Parathyroid adenoma (tissue), 2 donors: ENCODE measurements around the gene ITIH6.
A peak's percentile ranks its signal among the peaks of the same experiment; 100 is the strongest.
"Not testable (repeated sequence)": the region's sequence is repeated elsewhere in the genome, so short reads cannot be mapped to it uniquely, and the experiment has no call there.

Experiments
- H2AFZ ChIP-seq: fragments of 300-600 bp; sonication (generic); one replicate; pipeline ENCODE4 v1.7.0; 2017; ENCODE audit warnings: antibody characterized with exemption, mild to moderate bottlenecking
- H3K27ac ChIP-seq: fragments of 300-600 bp; sonication (generic); one replicate; pipeline ENCODE4 v1.7.0; 2017
- H3K27me3 ChIP-seq: fragments of 300-600 bp; sonication (generic); one replicate; pipeline ENCODE4 v1.7.0; 2017; ENCODE audit warnings: low read length; ENCODE audit not compliant: control insufficient read depth, insufficient read depth
- H3K36me3 ChIP-seq: fragments of 300-600 bp; sonication (generic); one replicate; pipeline ENCODE4 v1.7.0; 2017; ENCODE audit warnings: low read length; ENCODE audit not compliant: control insufficient read depth, insufficient read depth
- H3K4me1 ChIP-seq: fragments of 300-600 bp; sonication (generic); one replicate; pipeline ENCODE4 v1.7.0; 2017; ENCODE audit warnings: control low read depth
- H3K4me2 ChIP-seq: fragments of 300-600 bp; sonication (generic); one replicate; pipeline ENCODE4 v1.7.0; 2017; ENCODE audit warnings: low read length
- H3K4me3 ChIP-seq: fragments of 300-600 bp; sonication (generic); one replicate; pipeline ENCODE4 v1.7.0; 2017; ENCODE audit warnings: low read depth, low read length
- H3K79me2 ChIP-seq: fragments of 300-600 bp; sonication (generic); one replicate; pipeline ENCODE4 v1.7.0; 2017; ENCODE audit warnings: control low read depth
- H3K9ac ChIP-seq: fragments of 300-600 bp; sonication (generic); one replicate; pipeline ENCODE4 v1.7.0; 2017; ENCODE audit warnings: mild to moderate bottlenecking
- H3K9me3 ChIP-seq: fragments of 300-600 bp; sonication (generic); one replicate; pipeline ENCODE4 v1.7.0; 2017; ENCODE audit warnings: low read length; ENCODE audit not compliant: control insufficient read depth
- TF ChIP-seq, protein P1 (sequence below): fragments of 300-600 bp; sonication (generic); IDR thresholded peaks from one replicate; pipeline ENCODE4 v1.7.0; 2017; ENCODE audit warnings: antibody characterized with exemption, mild to moderate bottlenecking
- donor health status: primary hyperparathyroidism.

ITIH6 gene

GRCh38 chrX:54788446-54788845 is 9.6 kb downstream of the ITIH6 start:
- H3K4me3 ChIP-seq: no peak overlapping the region
- H3K9ac ChIP-seq: no peak overlapping the region
- H3K4me2 ChIP-seq: no peak overlapping the region
- TF ChIP-seq, protein P1, sequence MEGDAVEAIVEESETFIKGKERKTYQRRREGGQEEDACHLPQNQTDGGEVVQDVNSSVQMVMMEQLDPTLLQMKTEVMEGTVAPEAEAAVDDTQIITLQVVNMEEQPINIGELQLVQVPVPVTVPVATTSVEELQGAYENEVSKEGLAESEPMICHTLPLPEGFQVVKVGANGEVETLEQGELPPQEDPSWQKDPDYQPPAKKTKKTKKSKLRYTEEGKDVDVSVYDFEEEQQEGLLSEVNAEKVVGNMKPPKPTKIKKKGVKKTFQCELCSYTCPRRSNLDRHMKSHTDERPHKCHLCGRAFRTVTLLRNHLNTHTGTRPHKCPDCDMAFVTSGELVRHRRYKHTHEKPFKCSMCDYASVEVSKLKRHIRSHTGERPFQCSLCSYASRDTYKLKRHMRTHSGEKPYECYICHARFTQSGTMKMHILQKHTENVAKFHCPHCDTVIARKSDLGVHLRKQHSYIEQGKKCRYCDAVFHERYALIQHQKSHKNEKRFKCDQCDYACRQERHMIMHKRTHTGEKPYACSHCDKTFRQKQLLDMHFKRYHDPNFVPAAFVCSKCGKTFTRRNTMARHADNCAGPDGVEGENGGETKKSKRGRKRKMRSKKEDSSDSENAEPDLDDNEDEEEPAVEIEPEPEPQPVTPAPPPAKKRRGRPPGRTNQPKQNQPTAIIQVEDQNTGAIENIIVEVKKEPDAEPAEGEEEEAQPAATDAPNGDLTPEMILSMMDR: no peak
- no peaks in the 10 kb centered on the region for H3K9me3 ChIP-seq
- H3K27ac ChIP-seq: no peak overlapping the region
- H3K4me1 ChIP-seq: no peaks in the 10 kb centered on the region
- no peak overlapping the region for H2AFZ ChIP-seq
- H3K36me3 ChIP-seq: no peaks in the 10 kb centered on the region
- H3K27me3 ChIP-seq: no peaks in the 10 kb centered on the region
- no peaks in the 10 kb centered on the region for H3K79me2 ChIP-seq

DNA sequence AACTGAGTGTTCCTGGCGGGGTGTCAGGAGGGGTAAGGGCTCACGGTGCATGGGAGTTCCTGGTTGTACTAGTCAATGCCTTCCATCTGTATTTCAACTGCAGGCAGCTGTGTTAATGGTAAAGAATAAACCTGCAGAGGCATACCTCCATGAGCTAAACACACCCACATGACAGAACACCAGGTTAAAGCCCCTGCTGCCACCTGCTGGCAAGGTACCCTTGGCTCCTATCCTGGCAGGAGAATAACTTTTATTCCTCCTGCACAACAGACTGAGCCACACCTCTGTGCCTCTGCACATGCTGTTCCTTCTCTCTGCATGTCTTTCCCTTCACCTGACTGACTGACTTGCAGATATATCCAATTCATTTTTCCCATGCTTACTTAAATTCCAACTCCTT is 11.1 kb downstream of the ITIH6 start:
- no peak overlapping the region for H3K9ac ChIP-seq
- H3K9me3 ChIP-seq: no peaks in the 10 kb centered on the region
- TF ChIP-seq, protein P1: peak; percentile 13

GRCh38 chrX:54785901-54786300 is 12.2 kb downstream of the ITIH6 start:
- Histone ChIP-seq H3K4me1 (no peaks in the 10 kb centered on the region), H3K9me3 (no peaks in the 10 kb centered on the region), H3K4me3 (no peak overlapping the region), H3K27me3 (no peaks in the 10 kb centered on the region), H2AFZ (no peak overlapping the region), H3K9ac (no peak overlapping the region), H3K36me3 (no peaks in the 10 kb centered on the region), H3K79me2 (no peaks in the 10 kb centered on the region), H3K4me2 (no peak overlapping the region), H3K27ac (no peak overlapping the region)
- TF ChIP-seq, protein P1: peak; percentile 28

More for the DNA sequence above, 11.1 kb downstream of the ITIH6 start:
- no peak overlapping the region for H2AFZ ChIP-seq
- no peak overlapping the region for H3K4me3 ChIP-seq
- no peak overlapping the region for H3K27ac ChIP-seq
- H3K79me2 ChIP-seq: no peaks in the 10 kb centered on the region
- no peaks in the 10 kb centered on the region for H3K36me3 ChIP-seq
- no peaks in the 10 kb centered on the region for H3K4me1 ChIP-seq
- no peak overlapping the region for H3K4me2 ChIP-seq
- no peaks in the 10 kb centered on the region for H3K27me3 ChIP-seq

DNA sequence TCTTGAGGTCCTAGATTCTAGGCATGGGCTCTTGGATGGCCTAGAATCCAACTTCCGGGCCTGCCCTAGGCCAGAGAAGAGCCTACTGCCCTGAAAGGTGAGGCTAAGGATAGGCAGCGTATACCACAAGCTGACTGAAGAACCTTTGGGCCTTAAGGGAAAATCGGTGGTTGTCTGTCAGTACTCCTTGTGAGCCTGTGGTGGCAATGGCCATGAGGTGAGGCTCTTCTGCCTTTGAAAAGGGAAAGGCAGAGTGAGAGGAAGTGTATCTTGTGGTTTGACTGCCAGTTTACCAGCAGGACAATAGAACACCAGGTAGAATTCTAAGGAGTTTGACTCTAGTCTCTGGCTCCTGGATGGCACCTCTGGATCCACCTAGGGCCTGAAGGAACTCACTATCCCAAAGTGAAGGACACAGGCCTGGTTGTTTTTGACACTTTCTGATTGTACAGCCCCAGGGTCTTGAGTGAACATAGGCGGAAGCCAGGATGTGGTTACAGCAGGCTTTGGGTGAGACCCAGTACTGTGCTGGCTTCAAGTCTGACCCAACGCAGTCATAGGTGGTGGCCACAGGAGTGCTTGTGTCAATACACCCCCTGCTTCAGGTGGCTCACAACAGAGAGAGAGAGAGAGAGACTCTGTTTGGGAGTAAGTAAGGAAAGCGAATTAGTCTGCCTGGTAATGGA is 20.9 kb downstream of the ITIH6 start:
- Histone ChIP-seq H3K4me3 (no peak overlapping the region), H3K9me3 (no peaks in the 10 kb centered on the region), H3K27me3 (no peaks in the 10 kb centered on the region), H3K4me2 (no peak overlapping the region), H2AFZ (no peak overlapping the region), H3K79me2 (no peaks in the 10 kb centered on the region), H3K27ac (no peak overlapping the region), H3K4me1 (no peaks in the 10 kb centered on the region), H3K36me3 (no peaks in the 10 kb centered on the region), H3K9ac (no peak overlapping the region)
- TF ChIP-seq, protein P1: no peak

GRCh38 chrX:54776061-54776460 is 22.0 kb downstream of the ITIH6 start:
- TF ChIP-seq, protein P1: no peak
- Histone ChIP-seq H2AFZ (peak overlapping the region; percentile 29), H3K4me1 (no peaks in the 10 kb centered on the region), H3K27ac (no peak overlapping the region), H3K36me3 (no peaks in the 10 kb centered on the region), H3K79me2 (no peaks in the 10 kb centered on the region), H3K4me2 (no peak overlapping the region), H3K9ac (no peak overlapping the region), H3K27me3 (no peaks in the 10 kb centered on the region), H3K9me3 (no peaks in the 10 kb centered on the region), H3K4me3 (no peak overlapping the region)

- H3K36me3 ChIP-seq, H3K4me2 ChIP-seq, H3K4me3 ChIP-seq, H3K9ac ChIP-seq, H3K27me3 ChIP-seq, H3K79me2 ChIP-seq, H3K4me1 ChIP-seq, H3K9me3 ChIP-seq: not testable (repeated sequence)
- H3K27ac ChIP-seq: peak overlapping the region; percentile 74
- H2AFZ ChIP-seq: peak overlapping the region; percentile 75
Measured at GRCh38 chrX:54774391-54775094, 23.5 kb downstream of the ITIH6 start.
